ENCODE measurements around the gene TMEM250.

DNA sequence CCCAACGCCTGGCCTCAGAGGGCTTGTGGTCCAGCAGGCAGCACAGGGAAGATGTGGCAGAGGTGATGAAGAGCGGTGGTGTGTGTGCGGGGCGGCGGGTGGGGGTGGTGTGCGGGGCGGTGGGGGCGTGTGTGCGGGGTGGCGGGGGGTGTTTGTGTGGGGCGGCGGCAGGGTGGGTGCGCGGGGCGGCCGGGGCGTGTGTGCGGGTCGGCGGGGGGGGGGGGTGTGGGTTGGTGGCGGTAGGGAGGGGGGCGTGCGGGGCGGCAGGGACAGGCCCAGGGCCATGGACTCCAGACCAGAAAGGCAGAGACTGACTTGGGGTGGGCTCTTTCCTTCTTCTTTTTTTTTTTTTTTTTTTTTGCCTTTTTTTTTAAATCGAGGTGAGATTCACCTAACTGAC is 19.1 kb downstream of the TMEM250 start:
- TF ChIP-seq, protein P1, sequence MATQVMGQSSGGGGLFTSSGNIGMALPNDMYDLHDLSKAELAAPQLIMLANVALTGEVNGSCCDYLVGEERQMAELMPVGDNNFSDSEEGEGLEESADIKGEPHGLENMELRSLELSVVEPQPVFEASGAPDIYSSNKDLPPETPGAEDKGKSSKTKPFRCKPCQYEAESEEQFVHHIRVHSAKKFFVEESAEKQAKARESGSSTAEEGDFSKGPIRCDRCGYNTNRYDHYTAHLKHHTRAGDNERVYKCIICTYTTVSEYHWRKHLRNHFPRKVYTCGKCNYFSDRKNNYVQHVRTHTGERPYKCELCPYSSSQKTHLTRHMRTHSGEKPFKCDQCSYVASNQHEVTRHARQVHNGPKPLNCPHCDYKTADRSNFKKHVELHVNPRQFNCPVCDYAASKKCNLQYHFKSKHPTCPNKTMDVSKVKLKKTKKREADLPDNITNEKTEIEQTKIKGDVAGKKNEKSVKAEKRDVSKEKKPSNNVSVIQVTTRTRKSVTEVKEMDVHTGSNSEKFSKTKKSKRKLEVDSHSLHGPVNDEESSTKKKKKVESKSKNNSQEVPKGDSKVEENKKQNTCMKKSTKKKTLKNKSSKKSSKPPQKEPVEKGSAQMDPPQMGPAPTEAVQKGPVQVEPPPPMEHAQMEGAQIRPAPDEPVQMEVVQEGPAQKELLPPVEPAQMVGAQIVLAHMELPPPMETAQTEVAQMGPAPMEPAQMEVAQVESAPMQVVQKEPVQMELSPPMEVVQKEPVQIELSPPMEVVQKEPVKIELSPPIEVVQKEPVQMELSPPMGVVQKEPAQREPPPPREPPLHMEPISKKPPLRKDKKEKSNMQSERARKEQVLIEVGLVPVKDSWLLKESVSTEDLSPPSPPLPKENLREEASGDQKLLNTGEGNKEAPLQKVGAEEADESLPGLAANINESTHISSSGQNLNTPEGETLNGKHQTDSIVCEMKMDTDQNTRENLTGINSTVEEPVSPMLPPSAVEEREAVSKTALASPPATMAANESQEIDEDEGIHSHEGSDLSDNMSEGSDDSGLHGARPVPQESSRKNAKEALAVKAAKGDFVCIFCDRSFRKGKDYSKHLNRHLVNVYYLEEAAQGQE (IDR thresholded peaks at IDR 0.05; ENCODE audit: insufficient read depth in 1 of 2, low read depth in 2 of 2, low read length in 1 of 2), result no peak
- TF ChIP-seq, protein P2, sequence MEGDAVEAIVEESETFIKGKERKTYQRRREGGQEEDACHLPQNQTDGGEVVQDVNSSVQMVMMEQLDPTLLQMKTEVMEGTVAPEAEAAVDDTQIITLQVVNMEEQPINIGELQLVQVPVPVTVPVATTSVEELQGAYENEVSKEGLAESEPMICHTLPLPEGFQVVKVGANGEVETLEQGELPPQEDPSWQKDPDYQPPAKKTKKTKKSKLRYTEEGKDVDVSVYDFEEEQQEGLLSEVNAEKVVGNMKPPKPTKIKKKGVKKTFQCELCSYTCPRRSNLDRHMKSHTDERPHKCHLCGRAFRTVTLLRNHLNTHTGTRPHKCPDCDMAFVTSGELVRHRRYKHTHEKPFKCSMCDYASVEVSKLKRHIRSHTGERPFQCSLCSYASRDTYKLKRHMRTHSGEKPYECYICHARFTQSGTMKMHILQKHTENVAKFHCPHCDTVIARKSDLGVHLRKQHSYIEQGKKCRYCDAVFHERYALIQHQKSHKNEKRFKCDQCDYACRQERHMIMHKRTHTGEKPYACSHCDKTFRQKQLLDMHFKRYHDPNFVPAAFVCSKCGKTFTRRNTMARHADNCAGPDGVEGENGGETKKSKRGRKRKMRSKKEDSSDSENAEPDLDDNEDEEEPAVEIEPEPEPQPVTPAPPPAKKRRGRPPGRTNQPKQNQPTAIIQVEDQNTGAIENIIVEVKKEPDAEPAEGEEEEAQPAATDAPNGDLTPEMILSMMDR (IDR thresholded peaks at IDR 0.05), result no peak
- TF ChIP-seq TCF7L2 (IDR thresholded peaks at IDR 0.05; ENCODE audit: low read depth, low read length), result no peak

Measured in Panc1 (cell line).